Fibroblast of skin of right biceps (primary cell): Measurements from ENCODE around the gene PCDHGC5.
A peak's percentile ranks its signal among the peaks of the same experiment; 100 is the strongest.

Experiments
- DNase-seq: peaks from one replicate; pipeline ENCODE4 v3.0.0-alpha.2; 2013

PCDHGC5 gene

DNA sequence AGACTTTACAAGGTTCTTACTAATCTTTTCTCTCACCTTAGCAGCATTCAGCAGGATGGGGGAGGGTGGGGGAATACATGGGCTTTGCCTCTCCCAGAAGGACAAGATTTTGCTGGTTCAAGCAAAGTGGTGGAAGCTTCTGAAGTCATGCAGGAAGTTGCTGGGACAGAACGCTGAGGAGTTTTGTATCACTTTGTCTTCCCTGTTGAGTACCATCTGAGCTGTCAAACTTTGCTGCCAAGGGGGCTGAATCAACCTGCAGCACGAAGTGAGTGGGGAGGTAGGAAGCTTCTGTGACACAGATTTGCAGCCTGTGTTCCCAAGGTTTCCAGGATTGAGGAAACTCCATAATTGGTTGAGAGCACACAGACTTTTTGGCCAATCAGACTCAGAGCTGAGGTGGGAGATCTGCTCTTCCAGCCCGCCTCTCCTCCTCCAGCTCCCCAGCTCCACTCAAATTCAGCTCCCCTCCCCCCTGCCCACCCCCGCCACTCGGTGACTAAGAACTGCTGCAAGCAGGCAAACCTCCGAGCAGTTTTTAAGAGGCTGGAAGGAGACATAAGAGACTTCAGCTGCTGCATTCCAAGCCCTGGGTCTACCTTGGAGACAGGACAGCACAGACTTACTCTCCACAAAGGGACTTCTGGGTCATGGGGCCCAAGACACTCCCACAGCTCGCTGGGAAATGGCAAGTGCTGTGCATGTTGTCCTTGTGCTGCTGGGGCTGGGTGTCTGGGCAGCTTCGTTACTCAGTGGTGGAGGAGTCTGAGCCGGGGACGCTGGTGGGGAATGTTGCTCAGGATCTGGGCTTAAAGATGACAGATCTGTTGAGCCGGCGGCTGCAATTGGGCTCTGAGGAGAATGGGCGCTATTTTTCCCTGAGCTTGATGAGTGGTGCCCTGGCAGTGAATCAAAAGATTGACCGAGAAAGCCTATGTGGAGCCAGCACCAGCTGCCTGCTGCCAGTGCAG is at the start of gene PCDHGC5:
Gene PCDHGC5, plus strand, starts transcription at position 491 of the 971 bp plus-strand sequence. Its CDS starts 160 bp downstream, at position 651.
- DNase-seq: peak; percentile 92

DNA sequence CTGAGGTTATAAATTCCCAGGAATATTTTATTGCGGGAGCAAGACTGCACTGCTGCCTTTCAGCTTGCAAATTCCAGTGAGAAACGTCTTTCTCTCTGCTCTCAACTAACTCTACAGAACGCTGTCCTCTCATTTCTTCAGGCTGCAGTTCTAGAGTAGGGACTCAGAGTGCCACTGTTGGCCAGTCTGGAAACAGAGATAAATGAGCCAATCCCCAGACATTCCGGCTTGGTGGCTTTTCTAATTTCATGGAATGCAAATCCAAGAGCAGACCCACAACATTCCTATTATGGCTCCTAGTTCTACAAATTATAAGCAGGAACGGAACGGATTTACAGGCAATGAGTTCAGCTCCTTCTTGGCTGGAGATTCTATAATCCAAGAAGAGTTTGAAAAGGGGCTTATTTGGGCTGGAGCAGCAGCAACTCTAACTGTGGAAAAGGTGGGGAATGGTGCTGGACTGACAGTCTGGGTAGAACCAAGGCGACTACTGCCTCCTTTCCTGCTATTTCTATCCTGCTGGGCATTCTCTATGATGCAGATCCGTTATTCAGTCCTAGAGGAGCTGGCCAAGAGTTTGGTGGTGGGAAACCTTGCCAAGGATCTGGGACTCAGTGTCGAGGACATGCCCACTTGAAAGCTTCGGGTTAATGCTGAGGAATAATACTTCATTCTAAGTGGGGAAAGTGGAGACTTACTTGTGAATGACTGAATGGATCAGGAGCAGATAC is 49.3 kb upstream of the PCDHGC5 start:
- peak; percentile 55 for DNase-seq

DNA sequence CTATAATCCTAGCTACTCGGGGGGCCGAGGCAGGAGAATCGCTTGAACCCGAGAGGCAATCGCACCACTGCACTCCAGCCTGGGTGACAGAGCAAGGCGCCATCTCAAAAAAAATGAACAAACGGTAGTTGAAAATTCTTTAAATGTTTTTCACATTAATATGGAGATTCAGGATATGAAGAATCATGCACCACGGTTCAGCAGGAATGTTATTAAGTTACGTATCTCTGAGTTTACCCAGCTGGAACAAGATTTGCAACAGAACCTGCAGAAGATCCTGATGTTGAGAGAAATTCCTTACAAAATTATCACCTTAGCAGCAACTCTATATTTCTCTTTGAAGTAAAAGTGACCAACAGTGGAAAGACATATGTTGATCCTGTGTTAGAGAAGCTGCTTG is 48.5 kb upstream of the PCDHGC5 start:
- DNase-seq: no peak

DNA sequence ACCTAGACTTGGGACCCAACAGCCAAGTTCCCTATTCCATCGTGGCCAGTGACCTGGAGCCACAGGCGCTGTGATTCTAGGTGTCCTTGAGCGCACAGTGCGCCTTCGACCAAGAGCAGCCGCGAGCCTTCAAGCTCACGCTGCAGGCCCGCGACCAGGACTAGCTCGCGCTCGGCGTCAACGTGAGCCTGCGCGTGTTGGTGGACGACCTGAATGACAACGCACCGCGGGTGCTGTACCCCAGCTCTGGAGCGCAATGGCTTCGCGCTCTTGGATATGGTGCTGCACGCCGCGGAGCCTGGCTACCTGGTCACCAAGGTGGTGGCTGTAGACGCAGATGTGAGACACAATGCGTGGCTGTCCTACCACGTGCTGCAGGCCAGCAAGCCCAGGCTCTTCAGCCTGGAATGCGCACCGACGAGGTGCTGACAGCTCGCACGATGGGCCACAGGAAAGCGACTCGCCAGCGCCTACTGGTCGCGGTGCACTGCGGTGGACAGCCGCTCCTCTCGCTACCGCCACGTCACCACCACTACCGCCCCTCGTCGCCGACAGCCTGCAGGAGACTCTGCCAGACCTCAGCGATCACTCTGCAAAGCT is 47.2 kb upstream of the PCDHGC5 start:
- DNase-seq: no peak

DNA sequence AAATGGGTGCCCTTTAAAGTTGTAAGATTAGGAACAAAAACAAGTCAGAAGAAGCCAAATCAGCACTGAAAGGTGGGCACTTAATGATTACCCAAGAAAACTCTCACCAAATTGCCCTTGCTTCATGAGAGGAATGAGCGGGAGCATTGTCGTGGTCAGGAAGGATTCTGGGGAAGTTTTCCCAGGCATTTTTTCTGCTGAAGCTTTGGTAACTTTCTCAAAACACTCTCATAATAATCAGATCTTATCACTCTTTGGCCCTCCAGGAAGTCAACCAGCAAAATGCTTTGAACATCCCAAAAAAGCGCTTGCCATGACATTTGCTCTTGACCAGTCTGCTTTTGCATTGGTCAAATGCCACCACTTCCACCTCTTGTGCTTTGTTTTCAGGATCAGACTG is 23.5 kb upstream of the PCDHGC5 start:
- peak; percentile 59 for DNase-seq

DNA sequence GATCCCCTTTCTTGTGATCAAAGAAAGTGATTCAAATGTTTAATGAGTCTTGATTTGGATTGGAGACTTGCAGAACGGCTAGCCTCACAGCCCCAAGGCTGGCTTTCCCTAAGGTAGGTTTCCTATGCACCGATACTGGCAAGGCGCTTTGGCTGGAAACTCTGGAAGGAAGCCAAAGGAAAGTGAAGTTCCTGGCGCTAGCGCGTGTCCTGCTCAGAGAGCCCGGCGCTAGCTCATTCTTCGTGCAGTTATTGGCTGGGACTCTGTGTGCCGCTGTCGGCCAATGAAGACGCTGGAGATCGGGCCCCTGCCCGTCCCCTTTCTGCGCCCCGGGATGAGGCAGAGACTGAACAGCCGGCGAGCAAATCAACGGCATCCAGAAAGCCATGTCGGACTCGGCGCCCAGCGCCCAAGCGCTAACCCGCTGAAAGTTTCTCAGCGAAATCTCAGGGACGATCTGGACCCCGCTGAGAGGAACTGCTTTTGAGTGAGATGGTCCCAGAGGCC is 13.2 kb upstream of the PCDHGC5 start, which contains the start of gene PCDHGC3:
Gene PCDHGC3, plus strand, starts transcription at position 342 of the 507 bp plus-strand sequence. Its CDS starts 151 bp downstream, at position 493.
- peak; percentile 97 for DNase-seq

DNA sequence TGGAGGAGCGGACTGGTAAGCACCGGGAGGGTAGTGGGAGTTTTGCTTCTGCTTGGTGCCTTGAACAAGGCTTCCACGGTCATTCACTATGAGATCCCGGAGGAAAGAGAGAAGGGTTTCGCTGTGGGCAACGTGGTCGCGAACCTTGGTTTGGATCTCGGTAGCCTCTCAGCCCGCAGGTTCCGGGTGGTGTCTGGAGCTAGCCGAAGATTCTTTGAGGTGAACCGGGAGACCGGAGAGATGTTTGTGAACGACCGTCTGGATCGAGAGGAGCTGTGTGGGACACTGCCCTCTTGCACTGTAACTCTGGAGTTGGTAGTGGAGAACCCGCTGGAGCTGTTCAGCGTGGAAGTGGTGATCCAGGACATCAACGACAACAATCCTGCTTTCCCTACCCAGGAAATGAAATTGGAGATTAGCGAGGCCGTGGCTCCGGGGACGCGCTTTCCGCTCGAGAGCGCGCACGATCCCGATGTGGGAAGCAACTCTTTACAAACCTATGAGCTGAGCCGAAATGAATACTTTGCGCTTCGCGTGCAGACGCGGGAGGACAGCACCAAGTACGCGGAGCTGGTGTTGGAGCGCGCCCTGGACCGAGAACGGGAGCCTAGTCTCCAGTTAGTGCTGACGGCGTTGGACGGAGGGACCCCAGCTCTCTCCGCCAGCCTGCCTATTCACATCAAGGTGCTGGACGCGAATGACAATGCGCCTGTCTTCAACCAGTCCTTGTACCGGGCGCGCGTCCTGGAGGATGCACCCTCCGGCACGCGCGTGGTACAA is 12.6 kb upstream of the PCDHGC5 start:
- peak; percentile 84 for DNase-seq

DNA sequence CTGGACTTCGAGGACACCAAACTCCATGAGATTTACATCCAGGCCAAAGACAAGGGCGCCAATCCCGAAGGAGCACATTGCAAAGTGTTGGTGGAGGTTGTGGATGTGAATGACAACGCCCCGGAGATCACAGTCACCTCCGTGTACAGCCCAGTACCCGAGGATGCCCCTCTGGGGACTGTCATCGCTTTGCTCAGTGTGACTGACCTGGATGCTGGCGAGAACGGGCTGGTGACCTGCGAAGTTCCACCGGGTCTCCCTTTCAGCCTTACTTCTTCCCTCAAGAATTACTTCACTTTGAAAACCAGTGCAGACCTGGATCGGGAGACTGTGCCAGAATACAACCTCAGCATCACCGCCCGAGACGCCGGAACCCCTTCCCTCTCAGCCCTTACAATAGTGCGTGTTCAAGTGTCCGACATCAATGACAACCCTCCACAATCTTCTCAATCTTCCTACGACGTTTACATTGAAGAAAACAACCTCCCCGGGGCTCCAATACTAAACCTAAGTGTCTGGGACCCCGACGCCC is 11.8 kb upstream of the PCDHGC5 start:
- no peak for DNase-seq

DNA sequence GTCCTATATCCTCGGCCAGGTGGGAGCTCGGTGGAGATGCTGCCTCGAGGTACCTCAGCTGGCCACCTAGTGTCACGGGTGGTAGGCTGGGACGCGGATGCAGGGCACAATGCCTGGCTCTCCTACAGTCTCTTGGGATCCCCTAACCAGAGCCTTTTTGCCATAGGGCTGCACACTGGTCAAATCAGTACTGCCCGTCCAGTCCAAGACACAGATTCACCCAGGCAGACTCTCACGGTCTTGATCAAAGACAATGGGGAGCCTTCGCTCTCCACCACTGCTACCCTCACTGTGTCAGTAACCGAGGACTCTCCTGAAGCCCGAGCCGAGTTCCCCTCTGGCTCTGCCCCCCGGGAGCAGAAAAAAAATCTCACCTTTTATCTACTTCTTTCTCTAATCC is 11.1 kb upstream of the PCDHGC5 start:
- DNase-seq: no peak

DNA sequence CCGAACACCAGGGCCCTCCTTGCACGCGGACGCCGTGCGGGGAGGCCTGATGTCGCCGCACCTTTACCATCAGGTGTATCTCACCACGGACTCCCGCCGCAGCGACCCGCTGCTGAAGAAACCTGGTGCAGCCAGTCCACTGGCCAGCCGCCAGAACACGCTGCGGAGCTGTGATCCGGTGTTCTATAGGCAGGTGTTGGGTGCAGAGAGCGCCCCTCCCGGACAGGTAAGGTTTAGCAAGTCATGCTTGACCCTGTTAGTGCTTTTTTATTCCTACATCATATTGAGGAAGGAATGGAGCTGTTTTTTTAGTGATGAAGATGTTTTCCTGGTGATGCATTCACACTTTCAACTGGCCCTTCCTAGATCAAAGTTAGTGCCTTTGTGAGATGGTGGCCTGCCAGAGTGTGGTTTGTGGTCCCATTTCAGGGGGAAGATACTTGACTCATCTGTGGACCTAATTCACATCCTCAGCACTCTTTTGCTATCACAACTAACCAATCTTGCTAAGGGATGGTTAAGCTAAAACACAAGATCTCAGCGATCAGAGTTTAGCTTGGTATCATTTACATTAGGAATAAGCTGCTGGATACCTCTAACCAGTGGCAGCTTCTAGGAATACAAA is 10.4 kb upstream of the PCDHGC5 start:
- peak; percentile 78 for DNase-seq

DNA sequence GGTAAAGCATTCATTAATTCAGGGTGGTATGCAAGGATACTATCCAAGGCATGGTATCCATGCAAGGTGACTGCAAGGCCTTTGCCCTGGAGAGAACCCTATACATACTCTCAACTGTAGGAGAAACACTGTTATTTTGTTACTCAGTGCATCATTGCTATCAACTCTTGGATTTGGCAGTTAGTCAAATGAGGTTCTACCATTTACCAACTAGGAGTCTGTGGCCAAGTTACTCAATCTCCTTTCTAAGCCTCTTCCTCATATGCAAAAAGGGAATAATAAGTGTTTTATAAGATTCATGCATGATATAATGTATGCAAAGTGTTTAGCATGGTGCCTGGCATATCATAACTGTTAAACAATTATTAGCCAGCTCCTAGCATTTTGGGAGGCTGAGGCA is 9.1 kb upstream of the PCDHGC5 start:
- DNase-seq: peak; percentile 28

DNA sequence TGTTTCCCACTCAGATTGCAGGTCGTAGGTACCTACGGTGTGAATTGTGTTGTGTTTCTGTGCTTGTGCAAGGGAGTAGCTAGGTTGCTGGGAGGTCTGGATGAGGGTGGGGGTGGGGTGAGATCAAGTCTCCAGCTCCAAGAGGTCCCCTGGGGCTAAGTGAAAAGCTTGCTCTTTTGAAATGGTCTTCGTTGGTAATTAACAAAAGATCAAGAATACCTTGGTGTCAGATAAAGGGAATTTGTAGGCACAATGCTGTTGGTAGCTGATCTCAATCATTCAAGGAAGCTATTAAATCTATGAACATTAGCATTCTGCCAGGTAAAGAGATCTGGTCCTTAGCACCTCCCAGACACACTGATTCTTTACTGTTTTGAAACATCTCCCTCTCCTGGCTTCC is 5.0 kb upstream of the PCDHGC5 start:
- DNase-seq: no peak

DNA sequence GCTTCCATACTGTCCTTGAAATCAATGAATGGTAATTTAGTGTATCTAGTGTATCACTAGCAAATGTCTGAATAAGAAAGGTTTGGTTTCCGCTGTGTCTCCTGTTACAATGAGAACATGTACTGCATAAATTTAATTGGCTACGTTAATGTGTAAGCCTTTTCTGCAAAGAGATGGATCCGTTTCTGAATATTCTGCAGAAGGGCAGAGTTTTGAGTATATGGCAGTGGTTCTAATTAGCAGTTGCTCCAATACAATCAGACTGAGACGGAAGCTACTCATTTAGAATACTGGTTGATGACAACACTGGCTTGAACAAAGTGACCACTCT is 4.6 kb upstream of the PCDHGC5 start:
- DNase-seq: no peak

DNA sequence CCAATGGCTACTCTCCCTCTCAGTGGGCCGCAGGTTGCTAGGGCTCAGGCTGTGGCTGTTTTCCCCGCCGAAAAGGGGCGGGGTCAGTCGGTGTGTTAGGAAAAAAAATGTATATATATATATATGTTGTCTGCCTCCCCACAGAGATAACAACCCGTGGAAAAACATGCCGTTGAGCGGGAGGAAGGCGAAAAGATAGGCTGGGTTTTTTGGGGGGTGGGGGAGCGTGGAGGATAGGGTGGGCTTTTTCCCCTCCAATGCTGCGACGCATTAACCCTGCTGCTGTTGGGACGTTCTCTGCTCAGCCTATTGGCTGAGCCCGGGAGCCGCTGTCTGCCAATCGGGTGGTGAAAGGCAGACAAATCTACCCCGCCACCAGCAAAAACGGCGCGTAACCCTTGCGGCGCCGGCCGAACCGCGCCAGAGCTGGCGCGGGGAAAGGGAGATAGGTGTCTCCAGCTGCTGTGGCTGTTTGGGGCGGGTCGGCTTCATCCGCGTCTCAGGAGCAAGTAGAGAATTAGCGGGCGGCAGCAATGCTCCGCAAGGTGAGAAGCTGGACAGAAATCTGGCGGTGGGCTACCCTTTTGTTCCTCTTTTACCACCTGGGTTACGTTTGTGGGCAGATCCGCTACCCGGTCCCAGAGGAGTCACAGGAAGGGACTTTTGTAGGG is 4.1 kb upstream of the PCDHGC5 start, which contains the start of gene PCDHGC4:
Gene PCDHGC4, plus strand, starts transcription at position 390 of the 671 bp plus-strand sequence. Its CDS starts 144 bp downstream, at position 534.
- DNase-seq: peak; percentile 42

DNA sequence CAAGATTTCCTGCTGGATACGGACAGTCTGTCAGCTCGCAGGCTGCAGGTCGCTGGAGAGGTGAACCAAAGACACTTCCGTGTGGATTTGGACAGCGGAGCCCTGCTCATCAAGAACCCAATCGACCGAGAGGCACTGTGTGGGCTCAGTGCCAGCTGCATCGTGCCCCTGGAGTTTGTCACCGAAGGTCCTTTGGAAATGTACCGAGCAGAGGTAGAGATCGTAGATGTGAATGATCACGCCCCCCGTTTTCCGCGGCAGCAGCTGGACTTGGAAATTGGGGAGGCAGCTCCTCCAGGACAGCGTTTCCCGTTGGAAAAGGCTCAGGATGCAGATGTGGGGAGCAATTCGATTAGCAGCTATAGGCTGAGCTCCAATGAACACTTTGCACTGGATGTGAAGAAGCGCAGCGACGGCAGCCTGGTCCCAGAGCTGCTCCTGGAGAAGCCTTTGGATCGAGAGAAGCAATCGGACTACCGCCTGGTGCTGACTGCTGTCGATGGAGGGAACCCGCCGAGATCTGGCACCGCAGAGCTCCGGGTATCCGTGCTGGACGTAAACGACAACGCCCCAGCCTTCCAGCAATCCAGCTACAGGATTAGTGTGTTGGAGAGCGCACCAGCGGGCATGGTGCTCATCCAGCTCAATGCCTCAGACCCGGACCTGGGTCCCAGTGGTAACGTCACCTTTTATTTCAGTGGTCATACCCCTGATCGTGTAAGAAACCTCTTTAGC is 3.4 kb upstream of the PCDHGC5 start:
- DNase-seq: no peak

DNA sequence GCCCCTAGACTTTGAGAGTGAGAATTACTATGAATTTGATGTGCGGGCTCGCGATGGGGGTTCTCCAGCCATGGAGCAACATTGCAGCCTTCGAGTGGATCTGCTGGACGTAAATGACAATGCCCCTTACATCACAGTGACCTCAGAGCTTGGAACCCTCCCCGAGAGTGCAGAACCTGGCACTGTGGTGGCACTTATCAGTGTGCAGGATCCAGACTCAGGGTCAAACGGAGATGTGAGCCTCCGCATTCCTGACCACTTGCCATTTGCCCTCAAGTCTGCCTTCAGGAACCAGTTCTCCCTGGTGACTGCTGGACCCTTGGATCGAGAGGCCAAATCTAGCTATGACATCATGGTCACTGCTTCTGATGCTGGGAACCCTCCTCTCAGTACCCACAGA is 2.8 kb upstream of the PCDHGC5 start:
- no peak for DNase-seq

DNA sequence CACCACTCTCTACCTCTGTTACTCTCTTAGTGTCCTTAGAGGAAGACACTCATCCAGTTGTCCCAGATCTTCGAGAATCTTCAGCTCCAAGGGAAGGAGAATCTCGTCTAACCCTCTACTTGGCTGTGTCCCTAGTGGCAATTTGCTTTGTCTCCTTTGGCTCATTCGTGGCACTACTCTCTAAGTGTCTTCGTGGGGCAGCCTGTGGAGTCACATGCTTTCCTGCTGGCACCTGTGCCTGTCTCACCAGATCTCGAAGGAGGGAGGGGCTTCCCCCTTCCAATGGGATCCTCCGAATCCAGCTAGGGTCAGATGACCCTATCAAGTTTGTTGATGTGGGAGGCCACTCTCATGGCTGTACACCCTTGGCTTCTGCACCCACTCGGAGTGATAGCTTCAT is 1.8 kb upstream of the PCDHGC5 start:
- DNase-seq: no peak

DNA sequence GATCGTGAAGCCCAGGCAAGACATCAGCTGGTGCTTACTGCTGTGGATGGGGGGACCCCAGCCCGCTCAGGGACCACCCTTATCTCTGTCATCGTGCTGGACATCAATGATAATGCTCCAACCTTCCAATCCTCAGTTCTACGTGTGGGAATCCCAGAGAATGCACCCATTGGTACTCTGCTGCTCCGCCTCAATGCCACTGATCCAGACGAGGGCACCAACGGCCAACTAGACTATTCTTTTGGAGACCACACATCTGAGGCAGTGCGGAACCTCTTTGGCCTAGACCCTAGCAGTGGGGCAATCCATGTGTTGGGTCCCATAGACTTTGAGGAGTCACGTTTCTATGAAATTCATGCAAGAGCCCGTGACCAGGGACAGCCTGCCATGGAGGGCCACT is 960 bp downstream of the PCDHGC5 start:
- no peak for DNase-seq

DNA sequence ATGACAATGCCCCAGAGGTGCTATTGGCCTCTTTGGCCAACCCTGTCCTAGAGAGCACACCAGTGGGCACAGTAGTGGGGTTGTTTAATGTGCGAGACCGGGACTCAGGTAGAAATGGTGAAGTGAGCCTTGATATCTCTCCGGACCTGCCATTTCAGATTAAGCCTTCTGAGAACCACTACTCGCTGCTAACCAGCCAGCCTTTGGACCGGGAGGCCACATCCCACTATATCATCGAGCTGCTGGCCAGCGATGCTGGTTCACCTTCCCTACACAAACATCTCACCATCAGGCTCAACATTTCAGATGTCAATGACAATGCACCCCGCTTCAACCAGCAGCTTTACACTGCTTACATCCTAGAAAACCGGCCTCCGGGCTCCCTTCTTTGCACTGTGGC is 1.4 kb downstream of the PCDHGC5 start:
- DNase-seq: no peak

DNA sequence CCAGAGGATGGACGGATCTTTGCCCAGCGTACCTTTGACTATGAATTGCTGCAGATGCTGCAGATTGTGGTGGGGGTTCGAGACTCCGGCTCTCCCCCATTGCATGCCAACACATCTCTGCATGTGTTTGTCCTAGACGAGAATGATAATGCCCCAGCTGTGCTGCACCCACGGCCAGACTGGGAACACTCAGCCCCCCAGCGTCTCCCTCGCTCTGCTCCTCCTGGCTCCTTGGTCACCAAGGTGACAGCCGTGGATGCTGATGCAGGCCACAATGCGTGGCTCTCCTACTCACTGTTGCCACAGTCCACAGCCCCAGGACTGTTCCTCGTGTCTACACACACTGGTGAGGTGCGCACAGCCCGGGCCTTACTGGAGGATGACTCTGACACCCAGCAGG is 1.9 kb downstream of the PCDHGC5 start:
- no peak for DNase-seq
